OCI-LY1 (cell line): Measurements from ENCODE around the gene SMYD3.

Source experiments
- H2AFZ ChIP-seq: fragments of 200-600 bp; sonication (generic), shearing (Covaris generic); 2 replicates; pipeline ENCODE4 v1.6.0; 2014; ENCODE audit warnings: antibody characterized with exemption, mild to moderate bottlenecking, low read length
- H3F3A ChIP-seq: fragments of 200-600 bp; sonication (generic), shearing (Covaris generic); 2 replicates; pipeline ENCODE4 v1.6.0; 2014; ENCODE audit warnings: mild to moderate bottlenecking, antibody characterized with exemption, low read length, moderate library complexity; ENCODE audit not compliant: insufficient read depth
- H3K27ac ChIP-seq: fragments of 200-600 bp; sonication (generic); 2 replicates; pipeline ENCODE4 v1.5.1; 2014; ENCODE audit warnings: low read length, mixed run types, mild to moderate bottlenecking, low read depth; ENCODE audit not compliant: poor library complexity, severe bottlenecking
- H3K27me3 ChIP-seq: fragments of 200-600 bp; sonication (generic); 2 replicates; pipeline ENCODE4 v1.6.0; 2014; ENCODE audit warnings: antibody characterized with exemption, mild to moderate bottlenecking, low read length, moderate library complexity; ENCODE audit not compliant: insufficient read depth
- H3K36me3 ChIP-seq: fragments of 200-600 bp; sonication (generic); 2 replicates; pipeline ENCODE4 v1.6.1; 2014; ENCODE audit warnings: mild to moderate bottlenecking, antibody characterized with exemption, low read length, moderate library complexity, mixed read lengths; ENCODE audit not compliant: insufficient read depth
- H3K4me1 ChIP-seq: fragments of 200-600 bp; sonication (generic); 2 replicates; pipeline ENCODE4 v1.5.1; 2014; ENCODE audit warnings: mild to moderate bottlenecking, low read length, moderate library complexity; ENCODE audit not compliant: insufficient read depth, severe bottlenecking
- H3K4me2 ChIP-seq: fragments of 200-600 bp; sonication (generic), shearing (Covaris generic); 2 replicates; pipeline ENCODE4 v1.6.1; 2014; ENCODE audit warnings: low read length
- H3K4me3 ChIP-seq: fragments of 200-600 bp; sonication (generic); 2 replicates; pipeline ENCODE4 v1.5.1; 2014; ENCODE audit warnings: low read length, low read depth, mild to moderate bottlenecking, mixed read lengths; ENCODE audit not compliant: poor library complexity, severe bottlenecking
- H3K79me2 ChIP-seq: fragments of 200-600 bp; shearing (Covaris generic); 2 replicates; pipeline ENCODE4 v1.6.1; 2016; ENCODE audit warnings: mixed run types, low read length, mixed read lengths; ENCODE audit not compliant: insufficient read depth
- H3K9ac ChIP-seq: fragments of 200-600 bp; sonication (generic), shearing (Covaris generic); 2 replicates; pipeline ENCODE4 v1.6.1; 2014; ENCODE audit warnings: mild to moderate bottlenecking, low read length, mixed read lengths
- H3K9me2 ChIP-seq: fragments of 200-600 bp; sonication (generic), shearing (Covaris generic); 2 replicates; pipeline ENCODE4 v1.6.1; 2014; ENCODE audit warnings: low read depth, mild to moderate bottlenecking, low read length, mixed read lengths
- H3K9me3 ChIP-seq: fragments of 200-600 bp; shearing (Covaris generic); 2 replicates; pipeline ENCODE4 v1.6.1; 2014; ENCODE audit warnings: low read length, mixed read lengths
- H4K20me1 ChIP-seq: fragments of 200-600 bp; sonication (generic), shearing (Covaris generic); 2 replicates; pipeline ENCODE4 v1.6.0; 2016; ENCODE audit warnings: mild to moderate bottlenecking, low read length; ENCODE audit not compliant: insufficient read depth
- EZH2 ChIP-seq: fragments of 200-600 bp; sonication (generic), shearing (Covaris generic); IDR thresholded peaks from 2 replicates; pipeline ENCODE4 v1.8.0; 2017; ENCODE audit warnings: borderline replicate concordance, mixed run types, mild to moderate bottlenecking, antibody characterized with exemption, low read length, moderate library complexity, mixed read lengths
- TF ChIP-seq, protein P1 (sequence below): fragments of 200-600 bp; sonication (generic), shearing (Covaris generic); IDR thresholded peaks from 2 replicates; pipeline ENCODE4 v1.5.1; 2017; ENCODE audit warnings: mild to moderate bottlenecking, antibody characterized with exemption, low read length, moderate library complexity, mixed read lengths

The SMYD3 gene

DNA sequence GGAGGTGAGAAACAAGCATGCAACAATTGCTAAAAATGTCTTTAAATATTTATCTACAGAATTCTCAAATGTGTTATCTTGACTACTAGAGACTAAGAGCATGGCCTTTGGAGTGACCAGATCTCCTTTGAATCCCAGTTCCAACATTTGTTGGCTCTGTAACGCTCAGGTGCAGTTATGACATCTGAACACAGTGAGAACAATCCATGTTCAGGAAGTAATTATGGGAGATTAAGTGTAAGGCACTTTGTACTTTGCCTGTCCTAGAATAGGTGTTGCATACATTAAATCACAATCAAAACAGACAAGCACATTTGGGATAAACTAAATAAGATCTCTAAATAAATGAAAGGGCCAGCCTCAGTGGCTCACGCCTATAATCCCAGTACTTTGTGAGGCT, 454.5 kb downstream of the SMYD3 start:
- TF ChIP-seq EZH2: no peak
- TF ChIP-seq, protein P1, sequence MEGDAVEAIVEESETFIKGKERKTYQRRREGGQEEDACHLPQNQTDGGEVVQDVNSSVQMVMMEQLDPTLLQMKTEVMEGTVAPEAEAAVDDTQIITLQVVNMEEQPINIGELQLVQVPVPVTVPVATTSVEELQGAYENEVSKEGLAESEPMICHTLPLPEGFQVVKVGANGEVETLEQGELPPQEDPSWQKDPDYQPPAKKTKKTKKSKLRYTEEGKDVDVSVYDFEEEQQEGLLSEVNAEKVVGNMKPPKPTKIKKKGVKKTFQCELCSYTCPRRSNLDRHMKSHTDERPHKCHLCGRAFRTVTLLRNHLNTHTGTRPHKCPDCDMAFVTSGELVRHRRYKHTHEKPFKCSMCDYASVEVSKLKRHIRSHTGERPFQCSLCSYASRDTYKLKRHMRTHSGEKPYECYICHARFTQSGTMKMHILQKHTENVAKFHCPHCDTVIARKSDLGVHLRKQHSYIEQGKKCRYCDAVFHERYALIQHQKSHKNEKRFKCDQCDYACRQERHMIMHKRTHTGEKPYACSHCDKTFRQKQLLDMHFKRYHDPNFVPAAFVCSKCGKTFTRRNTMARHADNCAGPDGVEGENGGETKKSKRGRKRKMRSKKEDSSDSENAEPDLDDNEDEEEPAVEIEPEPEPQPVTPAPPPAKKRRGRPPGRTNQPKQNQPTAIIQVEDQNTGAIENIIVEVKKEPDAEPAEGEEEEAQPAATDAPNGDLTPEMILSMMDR: no peak
- H3K27ac ChIP-seq: no peak overlapping the region

DNA sequence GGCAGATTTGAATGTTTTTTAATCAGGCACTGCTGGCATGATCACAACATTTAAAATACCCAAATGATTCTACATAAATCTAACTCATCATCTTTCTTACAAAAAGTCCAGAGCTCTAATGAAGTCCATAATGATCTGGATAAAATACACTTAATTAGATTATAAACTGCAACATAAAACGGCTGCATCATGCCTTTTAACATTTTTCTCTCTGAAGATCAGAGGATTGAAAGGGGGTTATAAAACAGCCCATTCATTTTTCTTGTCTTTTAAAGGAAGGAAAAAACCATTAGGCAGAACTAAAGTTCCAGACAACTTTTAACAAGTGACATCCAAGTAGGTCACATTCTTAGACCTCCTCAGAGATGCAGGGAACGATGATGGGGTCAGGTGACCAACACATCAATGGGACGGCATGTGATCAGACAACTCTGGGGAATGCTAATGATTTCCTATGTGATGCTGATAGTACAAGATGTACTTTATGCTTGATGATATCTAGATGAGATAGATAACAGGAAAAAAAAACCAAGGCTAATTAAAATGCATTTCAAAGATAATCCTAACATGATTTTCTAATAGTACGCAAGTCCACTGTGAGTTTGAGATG, 455.1 kb downstream of the SMYD3 start:
- no peaks in the 10 kb centered on the region for H4K20me1 ChIP-seq
- no peak overlapping the region for H3K4me2 ChIP-seq
- H3K4me1 ChIP-seq: no peaks in the 10 kb centered on the region
- H3K79me2 ChIP-seq: no peaks in the 10 kb centered on the region
- TF ChIP-seq, protein P1: no peak
- TF ChIP-seq EZH2: no peak
- H3K9me2 ChIP-seq: no peaks in the 10 kb centered on the region
- no peak overlapping the region for H3K27ac ChIP-seq
- H2AFZ ChIP-seq: no peak overlapping the region
- H3K9ac ChIP-seq: no peak overlapping the region
- H3K4me3 ChIP-seq: no peak overlapping the region
- H3K36me3 ChIP-seq: no peaks in the 10 kb centered on the region
- no peaks in the 10 kb centered on the region for H3F3A ChIP-seq
- peaks cover 3% of the 10 kb centered on the region; the same call in 1 of the 2 replicates for H3K9me3 ChIP-seq
- no peaks in the 10 kb centered on the region for H3K27me3 ChIP-seq

More for the DNA sequence above, 454.5 kb downstream of the SMYD3 start:
- Histone ChIP-seq H3F3A (no peaks in the 10 kb centered on the region), H2AFZ (no peak overlapping the region), H3K4me1 (no peaks in the 10 kb centered on the region), H3K9me3 (peaks cover 3% of the 10 kb centered on the region; the same call in 1 of the 2 replicates), H3K4me3 (no peak overlapping the region), H3K4me2 (no peak overlapping the region), H4K20me1 (no peaks in the 10 kb centered on the region), H3K9me2 (no peaks in the 10 kb centered on the region), H3K27me3 (no peaks in the 10 kb centered on the region), H3K79me2 (no peaks in the 10 kb centered on the region), H3K36me3 (no peaks in the 10 kb centered on the region), H3K9ac (no peak overlapping the region)

DNA sequence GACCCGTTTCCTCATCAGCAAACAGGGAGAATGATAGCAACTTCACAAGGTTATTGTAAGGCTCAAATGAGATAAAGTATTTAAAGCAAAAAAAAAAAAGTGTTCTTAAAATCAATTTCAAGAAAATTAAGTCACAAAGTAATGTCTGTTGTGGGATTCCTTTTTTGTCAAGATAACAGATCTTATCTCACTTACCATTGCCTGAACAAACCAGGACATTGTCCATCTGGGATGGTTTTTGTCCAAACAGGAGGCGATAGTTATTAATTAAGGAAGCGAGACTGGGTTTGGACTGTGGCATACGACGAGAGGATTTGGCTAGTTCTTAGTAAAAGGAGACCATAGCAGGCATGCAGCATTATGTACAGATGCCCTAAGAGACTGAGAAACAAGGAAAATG, 458.4 kb downstream of the SMYD3 start:
- no peaks in the 10 kb centered on the region for H3K27me3 ChIP-seq
- no peaks in the 10 kb centered on the region for H3F3A ChIP-seq
- H3K9me2 ChIP-seq: no peaks in the 10 kb centered on the region
- no peaks in the 10 kb centered on the region for H3K79me2 ChIP-seq
- no peaks in the 10 kb centered on the region for H3K36me3 ChIP-seq
- H3K4me2 ChIP-seq: no peak overlapping the region
- H3K9ac ChIP-seq: no peak overlapping the region
- no peak overlapping the region for H3K27ac ChIP-seq
- no peak overlapping the region for H2AFZ ChIP-seq
- H3K4me3 ChIP-seq: no peak overlapping the region
- no peak for TF ChIP-seq EZH2
- TF ChIP-seq, protein P1: no peak
- H4K20me1 ChIP-seq: no peaks in the 10 kb centered on the region
- H3K9me3 ChIP-seq: no peaks in the 10 kb centered on the region
- H3K4me1 ChIP-seq: no peaks in the 10 kb centered on the region
